Measurements from ENCODE around the gene GPR107. TPM values are rescaled to one million over a fixed set of nuclear protein-coding genes. Genes with fewer than 3 reads are reported as not detected.

The GPR107 gene
- total RNA-seq, 1 donor: 30.9 TPM

DNA sequence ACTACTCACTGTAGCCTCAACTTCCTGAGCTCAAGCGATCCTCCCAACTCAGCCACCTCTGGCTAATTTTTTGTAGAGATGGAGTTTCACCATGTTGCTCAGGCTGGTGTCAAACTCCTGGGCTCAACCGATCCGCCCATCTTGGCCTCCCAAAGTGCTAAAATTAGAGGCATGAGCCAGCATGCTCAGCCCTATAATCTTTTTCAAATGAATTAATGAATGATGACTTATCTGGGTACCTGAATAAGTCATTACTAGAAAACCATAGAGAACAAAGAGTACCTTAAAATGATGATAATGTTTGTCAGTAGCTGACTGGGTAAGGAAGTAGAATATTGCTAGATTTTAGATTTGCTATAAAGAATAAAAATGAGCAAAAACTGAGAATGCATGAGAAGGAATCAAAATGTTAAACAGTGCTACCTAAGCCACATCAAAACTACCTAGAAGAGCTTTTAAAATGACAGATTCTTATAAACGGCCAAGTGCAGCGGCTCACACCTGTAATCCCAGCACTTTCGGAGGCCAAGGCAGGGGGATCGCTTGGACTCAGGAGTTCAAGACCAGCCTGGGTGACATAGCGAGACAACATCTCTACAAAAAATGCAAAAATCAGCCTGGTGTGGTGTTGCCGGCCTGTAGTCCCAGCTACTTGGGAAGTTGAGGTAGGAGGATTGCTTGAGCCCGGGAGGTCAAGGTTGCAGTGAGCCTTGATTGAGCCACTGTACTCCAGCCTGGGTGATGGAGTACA is 24.3 kb upstream of the GPR107 start:
- TF ChIP-seq, protein P1, sequence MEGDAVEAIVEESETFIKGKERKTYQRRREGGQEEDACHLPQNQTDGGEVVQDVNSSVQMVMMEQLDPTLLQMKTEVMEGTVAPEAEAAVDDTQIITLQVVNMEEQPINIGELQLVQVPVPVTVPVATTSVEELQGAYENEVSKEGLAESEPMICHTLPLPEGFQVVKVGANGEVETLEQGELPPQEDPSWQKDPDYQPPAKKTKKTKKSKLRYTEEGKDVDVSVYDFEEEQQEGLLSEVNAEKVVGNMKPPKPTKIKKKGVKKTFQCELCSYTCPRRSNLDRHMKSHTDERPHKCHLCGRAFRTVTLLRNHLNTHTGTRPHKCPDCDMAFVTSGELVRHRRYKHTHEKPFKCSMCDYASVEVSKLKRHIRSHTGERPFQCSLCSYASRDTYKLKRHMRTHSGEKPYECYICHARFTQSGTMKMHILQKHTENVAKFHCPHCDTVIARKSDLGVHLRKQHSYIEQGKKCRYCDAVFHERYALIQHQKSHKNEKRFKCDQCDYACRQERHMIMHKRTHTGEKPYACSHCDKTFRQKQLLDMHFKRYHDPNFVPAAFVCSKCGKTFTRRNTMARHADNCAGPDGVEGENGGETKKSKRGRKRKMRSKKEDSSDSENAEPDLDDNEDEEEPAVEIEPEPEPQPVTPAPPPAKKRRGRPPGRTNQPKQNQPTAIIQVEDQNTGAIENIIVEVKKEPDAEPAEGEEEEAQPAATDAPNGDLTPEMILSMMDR (IDR thresholded peaks at IDR 0.05; ENCODE audit: insufficient read depth, low read length): no peak

DNA sequence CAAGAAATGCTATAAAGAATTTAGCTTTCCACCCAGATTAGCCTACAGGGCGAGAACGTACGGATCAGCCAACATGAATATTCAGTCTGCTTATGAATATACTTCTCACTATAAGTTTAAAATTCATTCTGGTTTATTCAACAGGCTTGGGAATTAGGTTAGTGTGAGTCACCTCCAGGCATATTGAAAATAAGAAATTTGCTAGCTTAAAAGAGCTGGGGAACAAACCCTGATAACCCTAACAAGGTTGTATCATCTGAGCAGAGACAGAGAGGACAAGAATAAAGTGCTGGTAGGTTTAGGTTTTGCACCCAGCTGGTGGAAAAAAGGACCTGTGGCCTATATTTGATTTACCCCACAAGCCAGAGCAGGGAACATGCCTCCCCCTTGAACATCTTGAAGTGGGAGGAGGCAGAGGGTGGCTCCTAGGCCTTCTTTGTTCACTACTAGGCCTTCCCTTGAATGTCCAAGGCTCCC is 23.0 kb upstream of the GPR107 start:
- H3K4me3 ChIP-seq (ENCODE audit: low read depth, low read length): no peak overlapping the region
- no peak for DNase-seq (ENCODE audit: low read depth)
- TF ChIP-seq, protein P1 (IDR thresholded peaks at IDR 0.05; ENCODE audit: insufficient read depth, low read length): no peak

More for the DNA sequence above, 24.3 kb upstream of the GPR107 start:
- no peak for DNase-seq (ENCODE audit: low read depth)
- no peak overlapping the region for H3K4me3 ChIP-seq (ENCODE audit: low read depth, low read length)

GRCh38 chr9:130034570-130034969 is 19.1 kb upstream of the GPR107 start:
- no peak overlapping the region for H3K4me3 ChIP-seq (ENCODE audit: low read depth, low read length)
- DNase-seq (ENCODE audit: low read depth): peak; percentile 76
- TF ChIP-seq, protein P1 (IDR thresholded peaks at IDR 0.05; ENCODE audit: insufficient read depth, low read length): no peak

DNA sequence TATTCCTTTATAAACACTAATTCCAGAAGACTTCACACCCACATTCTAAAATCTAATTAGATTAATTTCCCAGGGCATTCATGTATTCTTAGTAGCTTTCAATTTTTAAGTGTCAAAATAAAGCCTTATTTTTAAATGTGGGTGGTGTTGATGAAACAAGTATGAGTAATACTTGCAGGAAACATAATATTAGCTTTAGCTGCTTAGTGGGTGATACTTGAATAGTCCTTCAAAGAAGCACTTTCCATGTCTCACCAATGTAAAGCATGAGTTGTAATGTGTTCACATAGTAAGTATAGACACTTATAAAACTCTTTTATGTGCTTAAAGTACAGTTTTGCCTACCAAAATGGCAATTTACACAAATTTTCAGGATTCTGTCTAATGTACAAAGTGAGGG is 17.6 kb upstream of the GPR107 start:
- H3K4me3 ChIP-seq (ENCODE audit: low read depth, low read length): no peak overlapping the region
- peak; percentile 55 for DNase-seq (ENCODE audit: low read depth)

GRCh38 chr9:130039528-130040147 is 14.1 kb upstream of the GPR107 start:
- DNase-seq (ENCODE audit: low read depth): peak; percentile 23

More for the DNA sequence above, 17.6 kb upstream of the GPR107 start:
- TF ChIP-seq, protein P1 (IDR thresholded peaks at IDR 0.05; ENCODE audit: insufficient read depth, low read length): no peak

GRCh38 chr9:130040984-130041647 is 12.6 kb upstream of the GPR107 start:
- DNase-seq (ENCODE audit: low read depth): no peak

More at GRCh38 chr9:130039528-130040147, 14.1 kb upstream of the GPR107 start:
- TF ChIP-seq, protein P1 (IDR thresholded peaks at IDR 0.05; ENCODE audit: insufficient read depth, low read length): peak; percentile 6
- H3K4me3 ChIP-seq (ENCODE audit: low read depth, low read length): no peak overlapping the region

More at GRCh38 chr9:130040984-130041647, 12.6 kb upstream of the GPR107 start:
- H3K4me3 ChIP-seq (ENCODE audit: low read depth, low read length): peak overlapping the region; percentile 92
- TF ChIP-seq, protein P1 (IDR thresholded peaks at IDR 0.05; ENCODE audit: insufficient read depth, low read length): no peak
